ENCODE data around the gene DNAJB13.

- no peak for TF ChIP-seq CTCF (IDR thresholded peaks at IDR 0.05)
- TF ChIP-seq EZH2 (IDR thresholded peaks at IDR 0.05; ENCODE audit: borderline replicate concordance, insufficient read depth, low read depth, low read length, poor library complexity, severe bottlenecking) = no peak
Measured at GRCh38 chr11:73991471-73992006, 40.7 kb downstream of the DNAJB13 start.
